ENCODE results near the gene EDARADD. TPM values are rescaled to one million over a fixed set of nuclear protein-coding genes. Genes with fewer than 3 reads are reported as not detected.
A peak's percentile ranks its signal among the peaks of the same experiment; 100 is the strongest.

The EDARADD gene
- total RNA-seq, 1 donor from 2014 or later = 1.4 TPM

GRCh38 chr1:236520445-236521005 lies 126.4 kb downstream of the EDARADD start:
- Mint-ChIP-seq H3K4me1 (peaks cover 10% of the 10 kb centered on the region), H3K9me3 (no peaks in the 10 kb centered on the region), H3K36me3 (no peaks in the 10 kb centered on the region), H3K4me3 (no peak overlapping the region), H3K27me3 (ENCODE audit: insufficient read depth, low read depth) (peaks cover 7% of the 10 kb centered on the region), H3K27ac (no peak overlapping the region)
- Histone ChIP-seq H3K79me2 (ENCODE audit: low read depth) (no peaks in the 10 kb centered on the region), H3K9ac (no peak overlapping the region), H3K27ac (no peak overlapping the region), H3F3A (ENCODE audit: low read depth) (peaks cover 9% of the 10 kb centered on the region), H2AFZ (replicated peaks) (no peak overlapping the region), H3K4me1 (peaks cover 7% of the 10 kb centered on the region), H3K4me2 (no peak overlapping the region), H4K20me1 (ENCODE audit: low read depth) (no peaks in the 10 kb centered on the region), H3K27me3 (peaks cover 26% of the 10 kb centered on the region), H3K9me3 (ENCODE audit: low read depth) (no peaks in the 10 kb centered on the region), H3K4me3 (no peak overlapping the region), H3K36me3 (no peaks in the 10 kb centered on the region)
- no peak for TF ChIP-seq EZH2 (IDR thresholded peaks at IDR 0.05)
- TF ChIP-seq CTCF (IDR thresholded peaks at IDR 0.05) = no peak
- no peak for TF ChIP-seq EZH2phosphoT487 (IDR thresholded peaks at IDR 0.05)
- no peak for DNase-seq (ENCODE audit: low spot score)

- Mint-ChIP-seq H3K9me3 (no peaks in the 10 kb centered on the region), H3K4me3 (peak overlapping the region; percentile 88), H3K36me3 (no peaks in the 10 kb centered on the region), H3K4me1 (peaks cover 10% of the 10 kb centered on the region), H3K27me3 (ENCODE audit: insufficient read depth, low read depth) (peaks cover 4% of the 10 kb centered on the region), H3K27ac (no peak overlapping the region)
- no peaks in the 10 kb centered on the region for H4K20me1 ChIP-seq (ENCODE audit: low read depth)
- DNase-seq (ENCODE audit: low spot score) = no peak
- no peaks in the 10 kb centered on the region for H3K36me3 ChIP-seq
- H3K4me3 ChIP-seq = peak overlapping the region; percentile 52
- peaks cover 7% of the 10 kb centered on the region for H3K4me1 ChIP-seq
- H3K27ac ChIP-seq = no peak overlapping the region
- no peaks in the 10 kb centered on the region for H3K79me2 ChIP-seq (ENCODE audit: low read depth)
- H3K4me2 ChIP-seq = peak overlapping the region; percentile 90
- peak overlapping the region; percentile 90 for H2AFZ ChIP-seq (replicated peaks)
- no peaks in the 10 kb centered on the region for H3K9me3 ChIP-seq (ENCODE audit: low read depth)
- H3K27me3 ChIP-seq = peaks cover 26% of the 10 kb centered on the region
- TF ChIP-seq EZH2 (IDR thresholded peaks at IDR 0.05) = no peak
- no peak overlapping the region for H3K9ac ChIP-seq
- H3F3A ChIP-seq (ENCODE audit: low read depth) = peaks cover 9% of the 10 kb centered on the region
Observed at GRCh38 chr1:236522937-236523703, 129.0 kb downstream of the EDARADD start.

- peaks cover 10% of the 10 kb centered on the region for H3K4me1 Mint-ChIP-seq
- H3F3A ChIP-seq (ENCODE audit: low read depth) = peaks cover 9% of the 10 kb centered on the region
- no peak within 1 kb of the TSS for H3K27ac ChIP-seq
- no peaks in the 10 kb centered on the region for H3K36me3 ChIP-seq
- H2AFZ ChIP-seq (replicated peaks) = peak within 1 kb of the TSS; percentile 90
- H3K79me2 ChIP-seq (ENCODE audit: low read depth) = no peaks in the 10 kb centered on the region
- no peaks in the 10 kb centered on the region for H3K9me3 Mint-ChIP-seq
- peaks cover 26% of the 10 kb centered on the region for H3K27me3 ChIP-seq
- peaks cover 4% of the 10 kb centered on the region for H3K27me3 Mint-ChIP-seq (ENCODE audit: insufficient read depth, low read depth)
- peak within 1 kb of the TSS; percentile 88 for H3K4me3 Mint-ChIP-seq
- no peak within 1 kb of the TSS for H3K27ac Mint-ChIP-seq
- peak within 1 kb of the TSS; percentile 52 for H3K4me3 ChIP-seq
- peak; percentile 69 for DNase-seq (ENCODE audit: low spot score)
- no peak for TF ChIP-seq EZH2 (IDR thresholded peaks at IDR 0.05)
- no peak for TF ChIP-seq CTCF (IDR thresholded peaks at IDR 0.05)
- no peak for TF ChIP-seq EZH2phosphoT487 (IDR thresholded peaks at IDR 0.05)
- H4K20me1 ChIP-seq (ENCODE audit: low read depth) = no peaks in the 10 kb centered on the region
- no peaks in the 10 kb centered on the region for H3K36me3 Mint-ChIP-seq
- H3K4me1 ChIP-seq = peaks cover 7% of the 10 kb centered on the region
- no peak within 1 kb of the TSS for H3K9ac ChIP-seq
- H3K4me2 ChIP-seq = peak within 1 kb of the TSS; percentile 90
- no peaks in the 10 kb centered on the region for H3K9me3 ChIP-seq (ENCODE audit: low read depth)
Observed at GRCh38 chr1:236523704-236524141, 129.6 kb downstream of the EDARADD start, which contains the start of gene LGALS8. LGALS8 (plus strand) TSS chr1:236523982; CDS start chr1:236526071, 2,089 bp downstream.

Data from neural progenitor cell (in vitro differentiated cells).